DMS114 treated with DMSO at 0.1 percent for 48 hours (cell line): Measurements from ENCODE around the gene PHF14.
"Not testable (repeated sequence)": the region's sequence is repeated elsewhere in the genome, so short reads cannot be mapped to it uniquely, and the experiment has no call there.

Source experiments
- DNase-seq: peaks from one replicate; lab custom pipeline; 2025; ENCODE audit not compliant: unreplicated experiment; lab: John Stamatoyannopoulos, UW

Gene PHF14

GRCh38 chr7:10973942-10974911 is 555 bp downstream of the PHF14 start:
- peak; percentile 35 for DNase-seq

DNA sequence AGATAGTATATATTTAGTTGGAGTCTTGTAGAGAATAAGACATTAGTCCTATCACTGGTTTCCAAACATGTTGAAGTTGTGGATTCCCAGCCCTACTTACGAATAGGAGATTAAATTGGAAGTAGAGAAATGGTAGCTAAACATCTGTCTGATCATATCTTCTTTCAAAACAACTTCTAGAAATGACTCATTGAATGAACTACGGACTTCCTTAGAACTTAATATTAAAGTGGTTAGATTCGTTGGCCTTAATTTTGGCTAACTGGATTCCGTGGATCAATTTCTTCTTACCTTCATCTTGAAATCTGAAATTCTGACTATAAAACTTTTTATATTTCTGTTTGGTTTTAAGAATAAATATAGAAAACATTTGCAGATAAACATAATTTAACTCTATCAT is 3.4 kb downstream of the PHF14 start:
- no peak for DNase-seq

DNA sequence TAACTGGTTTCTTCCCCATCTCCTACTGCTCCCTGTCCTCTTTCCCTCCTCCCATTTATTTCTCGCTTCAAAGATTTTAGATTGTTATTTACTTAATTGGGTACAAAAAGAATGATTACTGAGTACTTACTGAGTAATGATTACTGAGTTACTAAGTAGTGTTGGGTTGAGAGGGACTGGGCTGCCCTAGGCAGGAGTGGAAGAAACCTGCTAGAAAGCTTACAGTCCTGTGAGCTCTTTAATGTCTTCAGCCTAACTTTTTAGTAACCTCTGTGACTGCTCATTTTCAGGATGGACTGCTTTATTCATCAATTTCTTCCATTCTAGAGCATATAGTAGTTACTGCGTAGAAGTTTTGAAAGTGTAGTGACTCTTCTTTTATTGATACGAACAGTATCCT is 7.6 kb downstream of the PHF14 start:
- DNase-seq: no peak

GRCh38 chr7:10990748-10991147 is 17.1 kb downstream of the PHF14 start:
- DNase-seq: not testable (repeated sequence)

- not testable (repeated sequence) for DNase-seq
Measured at GRCh38 chr7:10995482-10996166, 22.0 kb downstream of the PHF14 start.

- no peak for DNase-seq
Measured at GRCh38 chr7:10998996-10999757, 25.5 kb downstream of the PHF14 start.

DNA sequence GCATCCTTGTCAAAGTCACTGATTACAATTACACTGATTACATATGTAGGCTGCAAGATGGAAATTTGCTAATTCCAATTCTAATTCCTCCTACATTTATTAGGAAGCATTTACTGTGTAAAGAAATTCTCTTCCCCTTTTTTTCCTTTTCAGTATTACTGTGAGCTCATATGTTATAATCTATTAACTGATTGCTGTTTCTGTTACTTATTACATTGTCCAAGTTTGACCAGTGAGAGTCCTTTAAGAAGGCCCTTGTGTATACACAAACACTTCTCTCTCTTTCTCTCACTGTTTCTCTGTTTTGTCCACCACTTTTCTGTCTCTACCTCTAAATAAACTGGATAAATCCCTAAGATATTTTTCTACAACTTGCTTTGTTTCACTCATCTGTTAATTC is 31.5 kb downstream of the PHF14 start:
- DNase-seq: no peak

- no peak for DNase-seq
Measured at GRCh38 chr7:11006291-11006690, 32.6 kb downstream of the PHF14 start.

DNA sequence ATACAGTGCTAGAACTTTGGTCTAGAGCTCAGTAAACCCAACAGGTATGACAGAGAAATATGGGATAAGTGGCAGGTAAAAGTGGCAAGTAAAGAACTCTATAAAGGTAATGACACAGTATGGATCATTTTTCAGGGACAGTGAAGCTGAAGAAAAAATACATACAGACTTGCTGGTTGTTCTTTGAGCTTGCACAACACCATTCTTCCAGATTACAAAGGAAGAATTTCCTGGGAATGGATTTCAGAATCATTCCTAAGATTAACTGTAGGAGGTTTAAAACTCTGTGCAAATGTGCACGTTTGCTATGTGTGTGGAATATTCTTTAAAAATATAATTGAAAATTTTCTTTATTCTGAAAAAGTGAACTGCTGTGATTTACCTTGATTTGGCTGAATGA is 36.0 kb downstream of the PHF14 start:
- no peak for DNase-seq

DNA sequence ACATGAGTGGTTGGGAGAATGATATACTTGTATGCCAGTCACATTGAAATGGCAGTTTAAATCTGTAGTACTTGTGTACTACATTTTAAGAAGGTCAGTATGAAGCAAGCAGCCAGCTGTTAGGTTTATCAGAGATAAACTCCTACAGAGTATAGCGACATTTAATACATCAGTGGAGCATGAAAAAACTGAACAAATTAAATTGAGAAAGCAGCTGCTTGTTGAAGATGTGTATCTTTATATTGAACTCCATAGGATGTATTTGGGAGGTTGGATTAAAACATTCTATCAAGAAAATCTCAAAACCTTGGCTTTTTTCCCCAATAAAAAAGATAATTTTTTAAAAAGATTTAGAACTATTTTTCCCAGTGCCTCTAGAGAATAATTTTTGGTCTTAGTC is 47.8 kb downstream of the PHF14 start:
- DNase-seq: no peak

DNA sequence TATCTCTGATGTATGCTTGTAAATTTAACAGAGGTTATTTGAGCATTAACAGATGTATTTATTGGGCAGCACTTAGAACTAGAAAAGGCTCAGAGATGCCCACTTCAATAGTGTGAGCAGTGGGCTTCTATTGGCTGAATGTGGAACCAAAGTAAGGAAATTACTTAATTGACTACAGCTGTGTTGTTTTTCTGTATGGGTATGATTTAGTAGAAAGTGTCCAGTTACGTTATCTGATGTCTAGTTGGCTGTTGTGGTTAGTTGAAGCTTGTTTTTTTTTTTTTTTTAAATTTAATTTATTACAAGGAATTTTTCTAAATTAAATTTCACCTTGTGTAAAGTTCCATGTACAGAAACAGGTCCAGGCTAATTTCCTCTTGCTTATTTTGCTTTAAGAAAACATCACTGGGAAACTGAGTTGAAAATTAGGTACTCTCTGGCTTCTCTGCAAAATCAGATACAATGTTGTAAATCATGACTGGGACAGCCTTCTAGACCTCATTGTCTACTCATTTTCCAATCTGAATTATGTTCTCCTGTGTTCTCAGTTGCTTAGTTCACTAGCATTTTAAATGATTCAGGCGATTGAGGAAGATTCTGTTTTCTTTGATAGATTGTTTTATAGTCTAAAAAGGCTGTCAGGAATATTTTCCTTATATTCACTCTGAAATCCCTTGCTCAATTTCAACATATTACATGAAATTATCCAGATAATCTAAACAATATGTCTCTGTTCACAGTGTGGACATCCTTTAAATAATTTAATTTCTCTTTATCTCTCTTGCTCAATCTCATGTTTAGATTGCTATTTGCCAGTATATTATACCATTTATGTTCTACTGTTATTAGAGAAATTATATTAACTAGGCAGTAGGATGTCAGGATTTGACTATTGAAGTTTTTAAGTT is 53.0 kb downstream of the PHF14 start:
- DNase-seq: no peak

DNA sequence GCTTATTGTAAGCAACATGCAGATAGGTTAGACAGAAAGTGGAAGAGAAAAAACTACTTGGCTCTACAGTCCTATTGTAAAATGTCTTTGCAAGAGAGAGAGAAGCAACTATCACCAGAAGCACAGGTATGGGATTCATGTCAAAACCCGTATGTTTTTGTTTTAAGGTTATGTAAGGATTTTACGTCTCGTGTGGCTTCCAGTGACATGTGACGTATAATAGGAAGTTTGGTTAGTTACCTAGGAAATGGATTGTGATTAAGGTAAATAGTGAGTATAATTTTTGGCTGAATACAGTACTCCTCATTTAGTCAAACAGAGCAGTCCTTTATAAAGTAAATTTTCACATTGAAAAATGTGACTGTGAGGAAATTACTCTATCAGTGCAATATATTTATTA is 62.0 kb downstream of the PHF14 start:
- DNase-seq: no peak

- DNase-seq: no peak
Measured at GRCh38 chr7:11039974-11040373, 66.3 kb downstream of the PHF14 start.

DNA sequence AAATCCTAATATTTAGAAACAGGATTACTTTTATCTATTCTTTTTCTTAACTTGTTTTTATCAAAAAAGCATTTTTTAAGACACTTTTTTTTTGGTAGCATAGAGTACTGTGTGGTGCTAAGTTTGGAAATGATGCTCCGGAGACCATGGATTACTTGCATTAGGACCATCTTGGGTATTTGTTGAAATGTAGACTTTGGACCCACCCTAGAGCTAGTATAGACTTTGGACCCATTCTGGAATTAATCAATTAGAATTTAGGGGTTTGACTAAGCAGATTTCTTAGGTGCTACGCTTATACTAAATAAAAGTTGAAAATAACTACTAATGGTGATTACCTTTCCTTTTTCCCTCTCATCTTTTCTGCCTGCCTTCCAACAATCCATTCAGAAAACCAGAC is 80.4 kb downstream of the PHF14 start:
- no peak for DNase-seq

- DNase-seq: no peak
Measured at GRCh38 chr7:11060893-11061292, 87.2 kb downstream of the PHF14 start.

DNA sequence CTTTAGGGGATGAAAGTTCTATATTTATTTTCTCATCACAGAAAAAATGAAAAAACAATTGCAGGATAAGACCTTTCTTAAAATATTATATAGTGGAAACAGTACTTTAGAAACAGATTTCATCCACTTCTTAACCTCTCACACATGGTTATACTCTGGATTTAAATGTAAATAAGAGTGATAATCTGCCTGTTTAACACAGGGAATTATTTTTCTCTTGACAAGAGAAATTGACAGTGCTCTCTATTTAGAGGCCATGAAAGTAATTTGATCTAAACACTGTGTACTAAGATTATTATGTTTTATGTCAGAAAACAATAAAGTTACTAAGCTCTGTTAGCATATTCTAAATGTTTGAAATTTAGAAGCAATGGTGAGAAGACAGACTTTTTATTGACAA is 88.4 kb downstream of the PHF14 start:
- DNase-seq: no peak

GRCh38 chr7:11069591-11069990 is 95.9 kb downstream of the PHF14 start:
- DNase-seq: no peak

GRCh38 chr7:11077816-11078215 is 104.1 kb downstream of the PHF14 start:
- no peak for DNase-seq

GRCh38 chr7:11078247-11078834 is 104.7 kb downstream of the PHF14 start:
- no peak for DNase-seq

GRCh38 chr7:11079907-11080306 is 106.2 kb downstream of the PHF14 start:
- DNase-seq: no peak
